HCT116 (cell line): ENCODE results near the gene VSTM2L. TPM values are rescaled to one million over a fixed set of nuclear protein-coding genes. Genes with fewer than 3 reads are reported as not detected.

Experiments
- ATAC-seq: fragments of 200-7000 bp; cut with Tn5 transposase; 2 replicates; pipeline ENCODE4 v1.9.1; 2020; ENCODE audit warnings: mild to moderate bottlenecking, moderate library complexity
- BruUV-seq: library from RNA; stranded (reverse); fragments of 400-500 nt; replicated peaks from 2 replicates; lab custom pipeline; 2021; lab: Mats Ljungman, UMichigan
- CTCF ChIA-PET: fragments of 300-600 bp; sonication (Branson Sonifier 250); formaldehyde crosslinking; loops from one replicate; lab custom pipeline; 2021; ENCODE audit warnings: antibody characterized with exemption; lab: Charles Lee
- POLR2A ChIA-PET: fragments of 300-600, 350-600 bp; sonication (Branson Sonifier 250); formaldehyde crosslinking; loops from one replicate; lab custom pipeline; 2021; ENCODE audit warnings: antibody characterized with exemption; lab: Charles Lee
- RAD21 ChIA-PET, 2 experiments: fragments of 300-600 bp; sonication (Branson Sonifier 250); formaldehyde crosslinking; loops; one replicate each; lab custom pipeline; 2023; ENCODE audit warnings: low total read pairs in 2 of 2; ENCODE audit not compliant: uncharacterized antibody in 2 of 2, unreplicated experiment in 2 of 2, low non-redundant PET in 1 of 2; lab: Charles Lee
- DNase-seq: peaks from one replicate; pipeline ENCODE4 v3.0.0-alpha.2; 2010; ENCODE audit warnings: low read depth, low spot score
- H2AFZ ChIP-seq: fragments of 200-600 bp; shearing (Covaris generic), sonication (generic); 2 replicates; pipeline ENCODE4 v1.6.1; 2017; ENCODE audit warnings: low read depth, mixed run types, mixed read lengths, antibody characterized with exemption, low read length; ENCODE audit not compliant: poor library complexity, severe bottlenecking
- H3K27ac ChIP-seq: 2 replicates; pipeline ENCODE4 v1.5.1; 2012; ENCODE audit warnings: low read depth, low read length
- H3K27me3 ChIP-seq: fragments of 200-600 bp; sonication (generic); 2 replicates; pipeline ENCODE4 v1.6.1; 2016; ENCODE audit warnings: mixed run types, low read length, mixed read lengths; ENCODE audit not compliant: insufficient read depth
- H3K36me3 ChIP-seq, 2 experiments: fragments of 200-500 bp in 1 of 2; fragments of 200-600 bp in 1 of 2; sonication (Bioruptor generic) in 1 of 2; sonication (generic) in 1 of 2; 2 replicates each; pipeline versions ENCODE4 v1.5.1 to v1.6.1; 2014 to 2016; ENCODE audit warnings: low read length in 2 of 2, inconsistent platforms in 1 of 2, mixed read lengths in 1 of 2, mixed run types in 1 of 2; ENCODE audit not compliant: insufficient read depth in 2 of 2, control insufficient read depth in 1 of 2
- H3K4me1 ChIP-seq, 2 experiments: fragments of 200-600 bp in 1 of 2; sonication (generic) in 1 of 2; 2 replicates each; pipeline versions ENCODE4 v1.5.1 to v1.6.1; 2012 to 2017; ENCODE audit warnings: low read length in 2 of 2, inconsistent platforms in 1 of 2, mild to moderate bottlenecking in 1 of 2, mixed read lengths in 1 of 2, mixed run types in 1 of 2, moderate library complexity in 1 of 2; ENCODE audit not compliant: insufficient read depth in 2 of 2, control insufficient read depth in 1 of 2
- H3K4me2 ChIP-seq: fragments of 200-600 bp; sonication (generic); 2 replicates; pipeline ENCODE4 v1.6.1; 2017; ENCODE audit warnings: mixed run types, low read length, mixed read lengths
- H3K4me3 ChIP-seq, 2 experiments: fragments of 200-600 bp in 1 of 2; sonication (generic) in 1 of 2; replicated peaks in 1 of 2; 2 replicates each; pipeline ENCODE4 v1.5.1; 2011 to 2016; ENCODE audit warnings: low read length in 2 of 2, control low read depth in 1 of 2, low read depth in 1 of 2, mild to moderate bottlenecking in 1 of 2, mixed read lengths in 1 of 2, mixed run types in 1 of 2
- H3K79me2 ChIP-seq: fragments of 200-600 bp; sonication (generic); 2 replicates; pipeline ENCODE4 v1.6.1; 2017; ENCODE audit warnings: mild to moderate bottlenecking, mixed run types, low read length, moderate library complexity, mixed read lengths; ENCODE audit not compliant: insufficient read depth
- H3K9ac ChIP-seq: fragments of 200-600 bp; sonication (generic); 2 replicates; pipeline ENCODE4 v1.6.1; 2016; ENCODE audit warnings: low read length, mixed read lengths
- H3K9me2 ChIP-seq: fragments of 200-600 bp; sonication (generic), shearing (Covaris generic); 2 replicates; pipeline ENCODE4 v1.6.1; 2017; ENCODE audit warnings: mixed run types, mild to moderate bottlenecking, moderate library complexity; ENCODE audit not compliant: insufficient read depth
- H3K9me3 ChIP-seq, 2 experiments: fragments of 200-500 bp in 1 of 2; fragments of 200-600 bp in 1 of 2; sonication (Bioruptor generic) in 1 of 2; sonication (generic) in 1 of 2; 2 replicates each; pipeline ENCODE4 v1.6.1; 2014 to 2017; ENCODE audit warnings: low read length in 2 of 2, mixed read lengths in 2 of 2, inconsistent platforms in 1 of 2, low read depth in 1 of 2, mild to moderate bottlenecking in 1 of 2, mixed run types in 1 of 2, moderate library complexity in 1 of 2; ENCODE audit not compliant: control insufficient read depth in 1 of 2, insufficient read depth in 1 of 2
- H4K20me1 ChIP-seq: fragments of 200-600 bp; sonication (generic), shearing (Covaris generic); 2 replicates; pipeline ENCODE4 v1.6.1; 2017; ENCODE audit warnings: mixed run types, mild to moderate bottlenecking, moderate library complexity; ENCODE audit not compliant: insufficient read depth
- ATF3 ChIP-seq: IDR thresholded peaks from 2 replicates; pipeline ENCODE4 v1.6.1; 2012
- CEBPB ChIP-seq: IDR thresholded peaks from 2 replicates; pipeline ENCODE4 v1.6.1; 2012; ENCODE audit warnings: low read depth
- CTCF ChIP-seq, 3 experiments: fragments of 200-600 bp in 1 of 3; sonication (generic) in 1 of 3; IDR thresholded peaks in 2 of 3; conservative IDR thresholded peaks in 1 of 3; 2 replicates each; pipeline ENCODE4 v1.5.1; 2012 to 2017; ENCODE audit warnings: low read depth in 2 of 3, low read length in 2 of 3, antibody characterized with exemption in 1 of 3, borderline replicate concordance in 1 of 3, control low read depth in 1 of 3, mild to moderate bottlenecking in 1 of 3, mixed read lengths in 1 of 3, mixed run types in 1 of 3, moderate library complexity in 1 of 3; ENCODE audit not compliant: insufficient read depth in 1 of 3
- EZH2phosphoT487 ChIP-seq: fragments of 200-600 bp; IDR thresholded peaks from 2 replicates; pipeline ENCODE4 v1.6.1; 2018; ENCODE audit warnings: antibody characterized with exemption, borderline replicate concordance
- FOSL1 ChIP-seq: IDR thresholded peaks from 2 replicates; pipeline ENCODE4 v1.6.1; 2012; ENCODE audit warnings: low read depth
- MAX ChIP-seq: IDR thresholded peaks from 2 replicates; pipeline ENCODE4 v1.6.1; 2012
- POLR2A ChIP-seq: IDR thresholded peaks from 2 replicates; pipeline ENCODE4 v1.7.0; 2011; ENCODE audit warnings: borderline replicate concordance; ENCODE audit not compliant: insufficient read depth, insufficient read length; ENCODE audit errors: extremely low read depth
- REST ChIP-seq: IDR thresholded peaks from 2 replicates; pipeline ENCODE4 v1.6.1; 2012; ENCODE audit warnings: low read depth
- SIN3A ChIP-seq: IDR thresholded peaks from 2 replicates; pipeline ENCODE4 v1.6.1; 2012; ENCODE audit warnings: low read depth
- SP1 ChIP-seq: IDR thresholded peaks from 2 replicates; pipeline ENCODE4 v1.6.1; 2012; ENCODE audit warnings: low read depth
- YY1 ChIP-seq: IDR thresholded peaks from 2 replicates; pipeline ENCODE4 v1.6.1; 2011; ENCODE audit warnings: low read length, low read depth, moderate library complexity, mild to moderate bottlenecking; ENCODE audit not compliant: insufficient replicate concordance; ENCODE audit errors: extremely low read depth
- ZFX ChIP-seq: fragments of 450-650 bp; IDR thresholded peaks from 2 replicates; pipeline ENCODE4 v1.6.1; 2017
- ZNF274 ChIP-seq: fragments of 200-500 bp; sonication (Bioruptor generic); IDR thresholded peaks from 2 replicates; pipeline ENCODE4 v1.6.1; 2014; ENCODE audit warnings: mild to moderate bottlenecking, low read depth, low read length, inconsistent platforms
- intact Hi-C: fragments of 100-400 bp; cut with micrococcal nuclease; formaldehyde crosslinking; loops from 2 replicates; pipeline ENCODE4 v1.10.0; 2022
- total RNA-seq: library from RNA; stranded (reverse); gene quantifications from one replicate; pipeline ENCODE4 v1.2.1, GENCODE V29; 2021; ENCODE audit not compliant: unreplicated experiment

Gene VSTM2L
- total RNA-seq, 1 experiment from 2014 or later: 0.69 TPM

- H3K27me3 ChIP-seq: no peaks in the 10 kb centered on the region
- ChIA-PET CTCF (no interaction called here), RAD21 (no interaction called here)
- H3K79me2 ChIP-seq: no peaks in the 10 kb centered on the region
- no peak for DNase-seq
- no peaks in the 10 kb centered on the region for H4K20me1 ChIP-seq
- no peak overlapping the region for H2AFZ ChIP-seq
- no peak overlapping the region for H3K27ac ChIP-seq
- no peak for TF ChIP-seq ZNF274
- TF ChIP-seq SP1: no peak
- TF ChIP-seq REST: no peak
- TF ChIP-seq YY1: no peak
- TF ChIP-seq CEBPB: no peak
- TF ChIP-seq ATF3: no peak
- TF ChIP-seq MAX: no peak
- TF ChIP-seq SIN3A: no peak
- TF ChIP-seq POLR2A: no peak
- no peak for TF ChIP-seq FOSL1
- no peak for TF ChIP-seq ZFX
- TF ChIP-seq EZH2phosphoT487: no peak
- TF ChIP-seq CTCF (IDR thresholded peaks at IDR 0.05 in 2 of 3, conservative IDR thresholded peaks at IDR 0.05 in 1 of 3; ENCODE audit: borderline replicate concordance in 1 of 3, insufficient read depth in 1 of 3, low read depth in 2 of 3, low read length in 2 of 3): no peak
- TF ChIP-seq, all 23 proteins: peak for 0
- no peak for ATAC-seq
- H3K4me3 ChIP-seq: no peak overlapping the region
- intact Hi-C loops: no loop called here
- H3K36me3 ChIP-seq: peaks cover 0 to 6% of the 10 kb centered on the region in 2 experiments; a peak in 1 of 4 replicates
- POLR2A ChIA-PET: no interaction called here
- no peaks in the 10 kb centered on the region for H3K9me2 ChIP-seq
- H3K9ac ChIP-seq: no peak overlapping the region
- no peaks in the 10 kb centered on the region for H3K9me3 ChIP-seq
- H3K4me2 ChIP-seq: no peak overlapping the region
- no peaks in the 10 kb centered on the region for H3K4me1 ChIP-seq
- BruUV-seq: no TSS peak
These were observed 74.0 kb downstream of the VSTM2L start for GRCh38 chr20:37976887-37977286.
